HepG2 (cell line): Measurements from ENCODE around the gene CNBD2. TPM values are rescaled to one million over a fixed set of nuclear protein-coding genes. Genes with fewer than 3 reads are reported as not detected.

Source experiments
- ATF3 ChIP-seq: sonication (generic); formaldehyde crosslinking; IDR thresholded peaks from 2 replicates; pipeline ENCODE4 v1.4.0; 2020; ENCODE audit warnings: missing genetic modification reagents
- BORCS8-MEF2B ChIP-seq: sonication (generic); formaldehyde crosslinking; IDR thresholded peaks from 2 replicates; pipeline ENCODE4 v1.8.0; 2022; ENCODE audit warnings: mild to moderate bottlenecking, missing genetic modification reagents
- CBFB ChIP-seq: sonication (generic); formaldehyde crosslinking; IDR thresholded peaks from 2 replicates; pipeline ENCODE4 v1.4.0; 2020; ENCODE audit warnings: missing genetic modification reagents
- CBX5 ChIP-seq: sonication (generic); formaldehyde crosslinking; IDR thresholded peaks from 2 replicates; pipeline ENCODE4 v1.4.0; 2020; ENCODE audit warnings: missing genetic modification reagents, borderline replicate concordance
- EEA1 ChIP-seq: sonication (generic); formaldehyde crosslinking; IDR thresholded peaks from 2 replicates; pipeline ENCODE4 v1.5.1; 2020; ENCODE audit warnings: mild to moderate bottlenecking, missing genetic modification reagents, borderline replicate concordance
- MAZ ChIP-seq, 2 experiments: sonication (generic) in 1 of 2; formaldehyde crosslinking in 1 of 2; IDR thresholded peaks; 2 replicates each; pipeline versions ENCODE4 v1.5.0 to v1.6.1; 2012 to 2020; ENCODE audit warnings: low read depth in 2 of 2, mild to moderate bottlenecking in 2 of 2, borderline replicate concordance in 1 of 2, improper control_type of control experiment in 1 of 2, low read length in 1 of 2, missing genetic modification reagents in 1 of 2, moderate library complexity in 1 of 2
- PPARG ChIP-seq: conservative IDR thresholded peaks from 2 replicates; pipeline ENCODE4 v1.6.1; 2016; ENCODE audit warnings: missing biosample characterization, missing genetic modification reagents
- SALL2 ChIP-seq: sonication (generic); formaldehyde crosslinking; IDR thresholded peaks from 2 replicates; pipeline ENCODE4 v1.8.1; 2023; ENCODE audit warnings: mild to moderate bottlenecking, missing genetic modification reagents, inconsistent platforms
- SP2 ChIP-seq: sonication (generic); formaldehyde crosslinking; IDR thresholded peaks from 2 replicates; pipeline ENCODE4 v1.5.1; 2020; ENCODE audit warnings: mild to moderate bottlenecking, missing genetic modification reagents
- ZFAT ChIP-seq: sonication (generic); formaldehyde crosslinking; conservative IDR thresholded peaks from 2 replicates; pipeline ENCODE4 v1.8.1; 2023; ENCODE audit warnings: missing genetic modification reagents, inconsistent platforms
- ZNF260 ChIP-seq: sonication (generic); formaldehyde crosslinking; IDR thresholded peaks from 2 replicates; pipeline ENCODE4 v1.4.0; 2020; ENCODE audit warnings: missing genetic modification reagents, low read depth, mild to moderate bottlenecking, borderline replicate concordance
- ZNF276 ChIP-seq: sonication (generic); formaldehyde crosslinking; IDR thresholded peaks from 2 replicates; pipeline ENCODE4 v1.4.0; 2020; ENCODE audit warnings: mild to moderate bottlenecking, low read depth, missing genetic modification reagents
- ZNF326 ChIP-seq: sonication (generic); formaldehyde crosslinking; IDR thresholded peaks from 2 replicates; pipeline ENCODE4 v1.4.0; 2020; ENCODE audit warnings: missing genetic modification reagents, borderline replicate concordance
- ZNF772 ChIP-seq: sonication (generic); formaldehyde crosslinking; IDR thresholded peaks from 2 replicates; pipeline ENCODE4 v1.5.0; 2020; ENCODE audit warnings: mild to moderate bottlenecking, missing genetic modification reagents
- ZNF883 ChIP-seq: sonication (generic); formaldehyde crosslinking; IDR thresholded peaks from 2 replicates; pipeline ENCODE4 v1.5.1; 2020; ENCODE audit warnings: mild to moderate bottlenecking, missing genetic modification reagents; ENCODE audit errors: not compliant biosample characterization
- ZSCAN21 ChIP-seq: sonication (generic); formaldehyde crosslinking; IDR thresholded peaks from 2 replicates; pipeline ENCODE4 v1.8.0; 2022; ENCODE audit warnings: mild to moderate bottlenecking, missing genetic modification reagents, moderate library complexity, borderline replicate concordance
- polyA plus RNA-seq, 8 experiments: library from polyadenylated mRNA; depleted of rRNA in 3 of 8; stranded (reverse) in 7 of 8; unstranded in 1 of 8; fragments of >200 nt; fragmentation: Illumina TruSeq in 4 of 8; extraction: Trizol in 4 of 8; gene quantifications; 2 replicates each; pipeline versions ENCODE4 v1.2.1 to v1.2.3, GENCODE V29; 2011 to 2016; ENCODE audit warnings: low read depth in 4 of 8, missing spikeins in 1 of 8, mixed read lengths in 1 of 8; ENCODE audit not compliant: insufficient read depth in 1 of 8
- total RNA-seq, 5 experiments: library from RNA; depleted of rRNA; stranded (reverse); fragments of >200 nt; fragmentation: Illumina TruSeq; extraction: Trizol; gene quantifications; 2 replicates each; pipeline ENCODE4 v1.2.3, GENCODE V29; 2016; ENCODE audit warnings: low read depth in 1 of 5
- TF ChIP-seq, protein P1 (sequence below): sonication (generic); formaldehyde crosslinking; IDR thresholded peaks from 2 replicates; pipeline ENCODE4 v1.4.0; 2020; ENCODE audit warnings: missing genetic modification reagents, mild to moderate bottlenecking, borderline replicate concordance
- TF ChIP-seq, protein P2 (sequence below): sonication (generic); formaldehyde crosslinking; IDR thresholded peaks from 2 replicates; pipeline ENCODE4 v1.8.0; 2022; ENCODE audit warnings: mild to moderate bottlenecking, missing genetic modification reagents, moderate library complexity
- TF ChIP-seq, protein P3 (sequence below): sonication (generic); formaldehyde crosslinking; conservative IDR thresholded peaks from 2 replicates; pipeline ENCODE4 v1.4.0; 2020; ENCODE audit warnings: missing genetic modification reagents
- TF ChIP-seq, protein P4 (sequence below): fragments of 450-650 bp; IDR thresholded peaks from 2 replicates; pipeline ENCODE4 v1.6.1; 2016

The CNBD2 gene
- total and polyA plus RNA-seq, 2 of the 13 experiments (the other 11 are each of a cell fraction or from before 2014, with no cell fraction given): 12.4 to 22.8 TPM

GRCh38 chr20:35947489-35947888 lies 20.9 kb upstream of the CNBD2 start (continued):
- TF ChIP-seq, protein P1, sequence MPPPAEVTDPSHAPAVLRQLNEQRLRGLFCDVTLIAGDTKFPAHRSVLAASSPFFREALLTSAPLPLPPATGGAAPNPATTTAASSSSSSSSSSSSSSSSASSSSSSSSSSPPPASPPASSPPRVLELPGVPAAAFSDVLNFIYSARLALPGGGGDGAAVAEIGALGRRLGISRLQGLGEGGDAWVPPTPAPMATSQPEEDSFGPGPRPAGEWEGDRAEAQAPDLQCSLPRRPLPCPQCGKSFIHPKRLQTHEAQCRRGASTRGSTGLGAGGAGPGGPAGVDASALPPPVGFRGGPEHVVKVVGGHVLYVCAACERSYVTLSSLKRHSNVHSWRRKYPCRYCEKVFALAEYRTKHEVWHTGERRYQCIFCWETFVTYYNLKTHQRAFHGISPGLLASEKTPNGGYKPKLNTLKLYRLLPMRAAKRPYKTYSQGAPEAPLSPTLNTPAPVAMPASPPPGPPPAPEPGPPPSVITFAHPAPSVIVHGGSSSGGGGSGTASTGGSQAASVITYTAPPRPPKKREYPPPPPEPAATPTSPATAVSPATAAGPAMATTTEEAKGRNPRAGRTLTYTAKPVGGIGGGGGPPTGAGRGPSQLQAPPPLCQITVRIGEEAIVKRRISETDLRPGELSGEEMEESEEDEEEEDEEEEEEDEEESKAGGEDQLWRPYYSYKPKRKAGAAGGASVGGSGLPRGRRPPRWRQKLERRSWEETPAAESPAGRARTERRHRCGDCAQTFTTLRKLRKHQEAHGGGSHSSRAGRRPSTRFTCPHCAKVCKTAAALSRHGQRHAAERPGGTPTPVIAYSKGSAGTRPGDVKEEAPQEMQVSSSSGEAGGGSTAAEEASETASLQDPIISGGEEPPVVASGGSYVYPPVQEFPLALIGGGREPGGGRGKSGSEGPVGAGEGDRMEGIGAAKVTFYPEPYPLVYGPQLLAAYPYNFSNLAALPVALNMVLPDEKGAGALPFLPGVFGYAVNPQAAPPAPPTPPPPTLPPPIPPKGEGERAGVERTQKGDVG (CRISPR knock-in tag): no peak
- TF ChIP-seq MAZ (IDR thresholded peaks at IDR 0.05; ENCODE audit: borderline replicate concordance, low read depth, low read length) (peak; percentile 39; the same call in 1 of the 2 replicates), MAZ (CRISPR knock-in tag; IDR thresholded peaks at IDR 0.05; ENCODE audit: low read depth) (no peak), ZNF260 (no peak), ATF3 (CRISPR knock-in tag) (no peak), EEA1 (no peak), ZNF276 (CRISPR knock-in tag) (no peak), PPARG (CRISPR knock-in tag) (no peak), CBFB (CRISPR knock-in tag) (no peak), ZNF326 (no peak), SP2 (CRISPR knock-in tag) (peak; percentile 26; the same call in 1 of the 2 replicates), SALL2 (CRISPR knock-in tag) (no peak), CBX5 (CRISPR knock-in tag) (peak; percentile 36; the same call in 1 of the 2 replicates), ZFAT (CRISPR knock-in tag) (no peak), ZNF883 (no peak), BORCS8-MEF2B (CRISPR knock-in tag) (0 out of 2 replicates have a peak, but pooled peaks have one; percentile 36), ZNF772 (CRISPR knock-in tag) (no peak), ZSCAN21 (CRISPR knock-in tag) (no peak)
- TF ChIP-seq, protein P2, sequence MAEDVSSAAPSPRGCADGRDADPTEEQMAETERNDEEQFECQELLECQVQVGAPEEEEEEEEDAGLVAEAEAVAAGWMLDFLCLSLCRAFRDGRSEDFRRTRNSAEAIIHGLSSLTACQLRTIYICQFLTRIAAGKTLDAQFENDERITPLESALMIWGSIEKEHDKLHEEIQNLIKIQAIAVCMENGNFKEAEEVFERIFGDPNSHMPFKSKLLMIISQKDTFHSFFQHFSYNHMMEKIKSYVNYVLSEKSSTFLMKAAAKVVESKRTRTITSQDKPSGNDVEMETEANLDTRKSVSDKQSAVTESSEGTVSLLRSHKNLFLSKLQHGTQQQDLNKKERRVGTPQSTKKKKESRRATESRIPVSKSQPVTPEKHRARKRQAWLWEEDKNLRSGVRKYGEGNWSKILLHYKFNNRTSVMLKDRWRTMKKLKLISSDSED (CRISPR knock-in tag): no peak
- TF ChIP-seq, protein P3, sequence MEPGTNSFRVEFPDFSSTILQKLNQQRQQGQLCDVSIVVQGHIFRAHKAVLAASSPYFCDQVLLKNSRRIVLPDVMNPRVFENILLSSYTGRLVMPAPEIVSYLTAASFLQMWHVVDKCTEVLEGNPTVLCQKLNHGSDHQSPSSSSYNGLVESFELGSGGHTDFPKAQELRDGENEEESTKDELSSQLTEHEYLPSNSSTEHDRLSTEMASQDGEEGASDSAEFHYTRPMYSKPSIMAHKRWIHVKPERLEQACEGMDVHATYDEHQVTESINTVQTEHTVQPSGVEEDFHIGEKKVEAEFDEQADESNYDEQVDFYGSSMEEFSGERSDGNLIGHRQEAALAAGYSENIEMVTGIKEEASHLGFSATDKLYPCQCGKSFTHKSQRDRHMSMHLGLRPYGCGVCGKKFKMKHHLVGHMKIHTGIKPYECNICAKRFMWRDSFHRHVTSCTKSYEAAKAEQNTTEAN (CRISPR knock-in tag): no peak
- TF ChIP-seq, protein P4, sequence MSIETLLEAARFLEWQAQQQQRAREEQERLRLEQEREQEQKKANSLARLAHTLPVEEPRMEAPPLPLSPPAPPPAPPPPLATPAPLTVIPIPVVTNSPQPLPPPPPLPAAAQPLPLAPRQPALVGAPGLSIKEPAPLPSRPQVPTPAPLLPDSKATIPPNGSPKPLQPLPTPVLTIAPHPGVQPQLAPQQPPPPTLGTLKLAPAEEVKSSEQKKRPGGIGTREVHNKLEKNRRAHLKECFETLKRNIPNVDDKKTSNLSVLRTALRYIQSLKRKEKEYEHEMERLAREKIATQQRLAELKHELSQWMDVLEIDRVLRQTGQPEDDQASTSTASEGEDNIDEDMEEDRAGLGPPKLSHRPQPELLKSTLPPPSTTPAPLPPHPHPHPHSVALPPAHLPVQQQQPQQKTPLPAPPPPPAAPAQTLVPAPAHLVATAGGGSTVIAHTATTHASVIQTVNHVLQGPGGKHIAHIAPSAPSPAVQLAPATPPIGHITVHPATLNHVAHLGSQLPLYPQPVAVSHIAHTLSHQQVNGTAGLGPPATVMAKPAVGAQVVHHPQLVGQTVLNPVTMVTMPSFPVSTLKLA: no peak
